T-helper 2 cell treated with Interferon-gamma antibody and Interleukin-4, amounts not matched to agents 100 ng/mL and 5 ng/mL, for 36 hours (primary cell): Measurements from ENCODE around the gene MRPL41. TPM values are rescaled to one million over a fixed set of nuclear protein-coding genes. Genes with fewer than 3 reads are reported as not detected.
"Not testable (repeated sequence)": the region's sequence is repeated elsewhere in the genome, so short reads cannot be mapped to it uniquely, and the experiment has no call there.

Experiments used
- intact Hi-C: fragments of 100-400 bp; cut with micrococcal nuclease; formaldehyde crosslinking; loops from one replicate; pipeline ENCODE4 v1.15.1; 2023
- total RNA-seq: library from RNA; stranded (reverse); gene quantifications from 2 replicates; pipeline ENCODE4 v1.2.3, GENCODE V29; 2022

MRPL41 gene
- 39.2 and 42.4 TPM in 2 replicates for total RNA-seq

- intact Hi-C loops = loop anchor here (1.0 kb wide), 3 partner anchors 39 to 92 kb away; partner anchors contain the start of genes ARRDC1, NSMF and ZMYND19
Measured at GRCh38 chr9:137551264-137552021, at the start of gene MRPL41. Gene MRPL41 (plus strand): TSS chr9:137551879. CDS start chr9:137552082, 203 bp downstream.

- intact Hi-C loops = no loop called here
Measured at GRCh38 chr9:137502008-137502911, 49.4 kb upstream of the MRPL41 start.

GRCh38 chr9:137504432-137504777 is 47.3 kb upstream of the MRPL41 start:
- intact Hi-C loops = no loop called here

- intact Hi-C loops = no loop called here
Measured at GRCh38 chr9:137505421-137506140, 46.1 kb upstream of the MRPL41 start.

GRCh38 chr9:137506274-137506673 is 45.4 kb upstream of the MRPL41 start:
- intact Hi-C loops = no loop called here

- intact Hi-C loops = no loop called here
Measured at GRCh38 chr9:137506702-137507171, 44.9 kb upstream of the MRPL41 start.

GRCh38 chr9:137509198-137509597 is 42.5 kb upstream of the MRPL41 start:
- intact Hi-C loops = no loop called here

- intact Hi-C loops = not testable (repeated sequence)
Measured at GRCh38 chr9:137511126-137511525, 40.6 kb upstream of the MRPL41 start.

- intact Hi-C loops = no loop called here
Measured at GRCh38 chr9:137511758-137512463, 39.8 kb upstream of the MRPL41 start.

GRCh38 chr9:137513136-137513535 is 38.5 kb upstream of the MRPL41 start:
- intact Hi-C loops = not testable (repeated sequence)

- intact Hi-C loops = not testable (repeated sequence)
Measured at GRCh38 chr9:137513801-137514570, 37.7 kb upstream of the MRPL41 start.

- intact Hi-C loops = no loop called here
Measured at GRCh38 chr9:137514691-137515337, 36.9 kb upstream of the MRPL41 start.

- intact Hi-C loops = no loop called here
Measured at GRCh38 chr9:137515338-137515724, 36.3 kb upstream of the MRPL41 start.

- intact Hi-C loops = no loop called here
Measured at GRCh38 chr9:137516144-137516917, 35.3 kb upstream of the MRPL41 start.

- intact Hi-C loops = not testable (repeated sequence)
Measured at GRCh38 chr9:137518661-137519459, 32.8 kb upstream of the MRPL41 start.

GRCh38 chr9:137519553-137519952 is 32.1 kb upstream of the MRPL41 start:
- intact Hi-C loops = no loop called here

GRCh38 chr9:137520614-137521404 is 30.9 kb upstream of the MRPL41 start:
- intact Hi-C loops = no loop called here
